ENCODE results near the gene NXPE3. TPM values are rescaled to one million over a fixed set of nuclear protein-coding genes. Genes with fewer than 3 reads are reported as not detected.
"Not testable (repeated sequence)": the region's sequence is repeated elsewhere in the genome, so short reads cannot be mapped to it uniquely, and the experiment has no call there.

The NXPE3 gene
- total RNA-seq, 1 donor from 2014 or later: 42.1 TPM

DNA sequence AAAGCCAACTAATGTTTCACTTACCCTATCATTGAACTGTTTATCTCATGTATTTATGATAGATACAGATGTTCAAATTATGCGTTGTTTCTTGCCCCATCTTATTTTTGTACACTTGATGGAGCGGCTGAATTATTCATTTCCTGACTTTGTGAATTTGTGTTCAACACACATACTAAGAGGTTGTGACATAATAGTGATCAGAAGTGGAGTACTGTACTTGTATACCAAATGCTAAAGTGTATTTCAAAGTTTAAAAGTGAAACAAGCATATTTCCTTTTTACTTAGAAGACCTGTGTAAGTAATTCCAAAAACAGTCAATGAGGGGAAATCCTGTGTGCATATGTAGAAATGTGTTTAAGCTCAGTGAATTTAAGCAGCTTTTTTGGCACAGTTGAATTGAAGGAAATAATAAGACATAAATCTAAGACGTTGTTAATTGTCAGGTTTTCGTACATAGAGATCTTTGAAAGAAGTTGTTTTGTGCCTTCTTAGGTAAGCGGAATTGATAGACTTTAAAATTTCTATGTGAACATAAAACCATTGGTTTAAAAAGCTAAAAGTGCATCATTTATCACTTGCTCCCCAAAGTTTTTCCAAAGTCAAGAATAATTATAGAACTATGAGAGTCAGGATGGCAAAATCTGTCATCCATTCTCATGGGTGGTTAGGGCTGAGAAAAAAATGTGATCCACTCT, 72.2 kb downstream of the NXPE3 start:
- DNase-seq (ENCODE audit: low read depth): no peak

DNA sequence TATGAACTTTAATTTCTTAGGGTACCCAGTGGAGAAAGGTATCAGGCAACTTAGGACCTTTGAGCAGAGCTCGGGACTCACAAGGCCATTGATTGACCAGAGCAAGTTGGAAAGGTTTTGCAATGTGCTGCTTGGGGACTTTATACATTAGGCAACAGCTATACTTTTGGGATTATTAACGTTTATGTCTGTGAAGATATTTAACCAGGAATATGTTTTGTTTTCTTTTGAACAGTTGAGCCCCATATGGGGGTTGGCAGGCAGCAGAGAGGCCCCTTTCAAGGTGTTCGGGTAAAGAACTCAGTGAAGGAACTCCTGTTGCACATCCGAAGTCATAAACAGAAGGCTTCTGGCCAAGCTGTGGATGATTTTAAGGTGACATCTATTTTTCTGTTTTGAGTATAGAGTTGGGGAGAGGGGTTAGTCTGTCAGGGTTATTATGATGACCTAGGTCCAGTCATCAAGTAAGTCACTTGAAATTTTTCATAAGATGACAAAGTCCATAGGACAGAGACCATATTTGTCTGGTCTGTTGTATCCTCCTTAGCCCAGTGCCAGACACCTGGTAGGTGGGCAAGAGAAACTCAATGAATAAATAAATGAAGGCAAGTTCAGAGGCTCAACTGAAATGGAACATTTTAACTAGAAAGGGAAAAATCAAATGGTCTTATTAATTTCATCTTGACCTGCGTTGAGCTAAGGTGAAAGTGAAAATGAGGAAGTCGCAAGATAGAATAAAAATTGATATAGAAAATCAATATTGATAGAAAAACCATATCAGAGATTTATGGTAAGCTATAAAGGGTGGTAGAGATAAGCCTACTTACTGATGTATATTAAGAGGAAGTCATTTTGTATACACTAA, 73.1 kb downstream of the NXPE3 start:
- DNase-seq (ENCODE audit: low read depth): no peak

GRCh38 chr3:101852983-101853840, 74.2 kb downstream of the NXPE3 start:
- DNase-seq (ENCODE audit: low read depth): no peak

- no peak for DNase-seq (ENCODE audit: low read depth)
These were observed 75.0 kb downstream of the NXPE3 start for GRCh38 chr3:101853982-101854381.

DNA sequence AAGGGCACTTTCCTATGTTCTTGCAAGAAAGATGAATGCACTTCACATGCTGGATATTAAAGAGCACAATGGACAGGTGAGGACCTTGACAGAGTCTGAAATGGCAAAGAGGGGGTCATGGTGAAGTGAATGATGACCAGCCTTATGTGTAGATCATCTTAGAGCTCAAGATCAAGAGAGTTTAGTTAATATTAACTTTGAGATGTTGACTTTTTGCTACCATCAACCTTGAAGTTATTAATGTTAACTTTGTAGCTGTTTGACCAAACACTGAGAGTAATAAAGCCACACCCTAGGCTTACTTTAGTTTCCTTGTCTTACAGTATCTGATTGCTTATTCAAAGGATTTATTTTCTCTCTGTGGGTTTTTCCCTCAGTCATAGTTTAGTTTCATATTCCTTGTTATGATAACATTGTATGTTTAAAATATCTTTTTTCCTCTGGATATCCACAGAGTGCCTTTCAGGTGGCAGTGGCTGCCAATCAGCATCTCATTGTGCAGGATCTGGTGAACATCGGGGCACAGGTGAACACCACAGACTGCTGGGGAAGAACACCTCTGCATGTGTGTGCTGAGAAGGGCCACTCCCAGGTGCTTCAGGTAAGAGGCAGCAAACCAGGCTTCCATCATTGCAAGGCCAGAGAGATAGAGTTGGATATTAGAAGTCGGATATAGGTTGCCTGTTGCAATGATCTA, 75.7 kb downstream of the NXPE3 start:
- no peak for DNase-seq (ENCODE audit: low read depth)

- DNase-seq (ENCODE audit: low read depth): no peak
These were observed 78.3 kb downstream of the NXPE3 start for GRCh38 chr3:101857301-101857741.

- DNase-seq (ENCODE audit: low read depth): no peak
These were observed 79.5 kb downstream of the NXPE3 start for GRCh38 chr3:101858464-101859030.

DNA sequence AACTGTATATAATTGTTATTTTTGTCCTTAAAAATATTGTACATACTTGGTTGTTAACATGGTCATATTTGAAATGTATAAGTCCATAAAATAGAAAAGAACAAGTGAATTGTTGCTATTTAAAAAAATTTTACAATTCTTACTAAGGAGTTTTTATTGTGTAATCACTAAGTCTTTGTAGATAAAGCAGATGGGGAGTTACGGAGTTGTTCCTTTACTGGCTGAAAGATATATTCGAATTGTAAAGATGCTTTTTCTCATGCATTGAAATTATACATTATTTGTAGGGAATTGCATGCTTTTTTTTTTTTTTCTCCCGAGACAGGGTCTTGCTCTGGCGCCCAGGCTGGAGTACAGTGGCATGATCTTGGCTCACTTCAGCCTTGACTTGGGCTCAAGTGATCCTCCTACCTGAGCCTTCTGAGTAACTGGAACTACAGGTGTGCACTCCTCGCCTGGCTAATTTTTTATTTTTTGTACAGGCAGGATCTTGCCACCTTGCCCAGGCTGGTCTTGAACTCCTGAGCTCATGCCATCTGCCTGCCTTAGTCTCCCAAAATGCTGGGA, 81.0 kb downstream of the NXPE3 start:
- DNase-seq (ENCODE audit: low read depth): no peak

- no peak for DNase-seq (ENCODE audit: low read depth)
These were observed 82.3 kb downstream of the NXPE3 start for GRCh38 chr3:101861212-101861788.

DNA sequence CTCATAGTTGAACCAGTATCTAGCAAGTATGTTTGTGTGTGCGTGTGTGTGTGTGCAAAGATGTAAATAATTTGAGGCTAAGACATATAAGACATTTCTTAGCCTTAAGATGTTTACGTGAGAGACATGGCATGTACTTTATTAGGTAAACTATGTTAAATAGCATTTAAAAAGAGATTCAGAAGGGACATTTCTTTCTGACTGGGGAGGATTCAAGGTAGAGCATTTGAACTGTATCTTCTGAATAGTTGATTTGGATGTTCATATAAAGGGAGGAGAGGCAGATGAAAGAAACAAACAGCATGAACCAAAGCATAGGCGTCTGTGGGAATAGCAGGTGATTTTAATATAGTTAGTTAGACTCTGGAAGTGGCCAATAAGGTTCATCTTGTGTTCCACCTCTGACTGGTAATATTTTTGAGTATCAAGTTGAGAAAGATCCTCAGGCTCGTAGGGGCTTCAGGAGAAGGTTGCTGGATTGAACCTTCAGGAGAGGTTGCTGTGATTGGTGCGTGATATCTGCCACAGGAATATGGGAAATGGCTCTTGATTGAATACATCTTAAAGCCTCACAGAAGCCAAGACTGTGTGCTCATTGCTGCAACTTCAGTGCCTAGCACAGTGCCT, 82.9 kb downstream of the NXPE3 start:
- no peak for DNase-seq (ENCODE audit: low read depth)

GRCh38 chr3:101862416-101863165, 83.6 kb downstream of the NXPE3 start:
- no peak for DNase-seq (ENCODE audit: low read depth)

- DNase-seq (ENCODE audit: low read depth): not testable (repeated sequence)
These were observed 85.9 kb downstream of the NXPE3 start for GRCh38 chr3:101864926-101865325.

GRCh38 chr3:101865751-101866509, 86.9 kb downstream of the NXPE3 start:
- no peak for DNase-seq (ENCODE audit: low read depth)

GRCh38 chr3:101867511-101867910, 88.5 kb downstream of the NXPE3 start:
- no peak for DNase-seq (ENCODE audit: low read depth)

DNA sequence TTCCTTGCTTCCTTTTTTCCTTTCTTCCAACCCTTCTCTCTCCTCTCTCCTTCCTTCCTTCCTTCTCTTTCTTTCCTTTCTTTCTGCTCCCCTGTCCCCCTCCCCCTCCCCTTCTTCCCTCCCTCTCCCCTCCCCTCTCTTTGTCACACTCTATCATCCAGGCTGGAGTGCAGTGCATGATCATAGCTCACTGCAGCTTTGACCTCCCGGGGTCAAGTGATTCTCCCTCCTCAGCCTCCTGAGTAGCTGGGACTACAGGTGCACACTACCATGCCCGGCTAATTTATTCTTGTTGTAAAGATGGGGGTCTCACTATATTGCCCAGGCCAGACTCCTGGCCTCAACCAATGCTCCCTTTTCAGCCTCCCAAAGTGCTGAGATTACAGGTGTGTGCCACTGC, 89.0 kb downstream of the NXPE3 start:
- no peak for DNase-seq (ENCODE audit: low read depth)

DNA sequence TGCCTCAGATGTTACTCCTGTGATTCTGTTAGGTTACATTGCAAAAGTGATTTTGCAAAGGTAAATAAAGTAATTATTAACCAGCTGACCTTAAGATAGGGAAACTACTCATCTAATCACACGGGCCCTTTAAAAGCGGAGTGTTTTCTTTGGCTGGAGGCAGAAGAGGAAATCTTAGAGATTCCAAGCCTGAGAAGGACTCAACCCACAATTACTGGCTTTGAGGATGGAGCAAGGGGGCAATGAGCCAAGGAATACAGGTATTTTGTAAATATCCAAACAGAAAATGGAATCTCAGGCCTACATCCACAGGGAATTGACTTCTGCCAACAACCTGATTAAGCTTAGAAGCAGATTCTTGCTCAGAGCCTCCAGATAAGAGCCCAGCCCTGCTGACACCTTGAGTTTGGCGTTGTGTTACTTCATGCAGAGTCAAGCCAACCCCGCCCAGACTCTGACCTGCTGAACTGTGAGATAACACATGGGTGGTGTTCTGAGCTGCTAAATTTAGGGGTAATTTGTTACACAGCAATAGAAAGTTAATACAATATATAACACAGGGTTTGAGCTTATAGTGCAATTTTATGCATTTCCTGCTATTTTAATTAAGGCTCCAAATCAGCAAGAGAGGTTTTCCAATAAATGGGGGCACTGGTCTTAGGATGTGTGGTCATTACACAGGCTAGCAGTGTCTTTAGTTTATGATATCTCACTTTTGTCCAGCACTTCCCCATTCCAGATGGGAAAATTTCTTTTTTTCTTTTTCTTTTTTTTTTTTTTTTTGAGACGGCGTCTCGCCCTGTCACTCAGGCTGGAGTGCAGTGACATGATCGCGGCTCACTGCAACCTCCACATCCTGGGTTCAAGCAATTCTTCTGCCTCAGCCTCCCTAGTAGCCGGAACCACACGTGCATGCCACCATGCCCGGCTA, 89.8 kb downstream of the NXPE3 start:
- DNase-seq (ENCODE audit: low read depth): no peak

- no peak for DNase-seq (ENCODE audit: low read depth)
These were observed 91.1 kb downstream of the NXPE3 start for GRCh38 chr3:101870138-101870537.
